Dedifferentiated amniotic fluid mesenchymal stem cell (primary cell): ENCODE results near the gene SLC12A4.
"Not testable (repeated sequence)": the region's sequence is repeated elsewhere in the genome, so short reads cannot be mapped to it uniquely, and the experiment has no call there.

ENCODE experiments used
- DNase-seq: peaks from one replicate; pipeline ENCODE4 v3.0.0-alpha.2; 2016; ENCODE audit errors: extremely low spot score

Gene SLC12A4

DNA sequence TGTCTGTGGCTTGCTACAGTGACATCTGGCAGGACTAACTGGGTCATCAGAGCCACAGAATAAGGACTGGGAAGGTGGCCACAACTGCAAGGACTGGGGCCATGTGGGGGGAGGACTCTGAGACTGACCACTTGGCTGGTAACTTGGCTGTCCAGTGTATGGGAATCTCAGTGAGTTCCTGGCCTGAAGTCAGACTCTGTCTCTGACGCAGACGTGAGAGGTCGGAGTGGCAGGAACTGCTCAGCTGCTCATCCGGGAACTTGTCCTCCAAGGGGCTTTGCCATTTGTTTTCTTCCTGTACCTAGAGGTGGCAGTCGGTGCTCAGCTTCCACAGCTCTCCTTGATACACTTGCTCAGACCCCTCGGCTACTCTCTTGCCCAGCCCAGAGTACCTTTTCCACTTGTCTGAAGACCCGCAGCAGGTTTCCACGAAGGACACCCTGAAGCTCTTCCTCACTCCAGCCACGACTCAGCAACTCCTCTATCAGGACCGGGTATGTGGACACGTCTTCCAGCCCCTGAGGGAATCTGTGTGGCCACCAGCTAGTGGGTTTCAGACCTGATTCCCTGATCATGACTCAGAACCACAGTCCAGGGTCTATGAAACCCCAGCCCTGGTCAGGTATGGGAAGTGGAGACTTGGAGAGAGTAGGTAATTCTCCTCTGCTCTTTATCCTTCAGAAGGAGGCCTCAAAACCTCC is 19.2 kb upstream of the SLC12A4 start:
- DNase-seq = no peak

DNA sequence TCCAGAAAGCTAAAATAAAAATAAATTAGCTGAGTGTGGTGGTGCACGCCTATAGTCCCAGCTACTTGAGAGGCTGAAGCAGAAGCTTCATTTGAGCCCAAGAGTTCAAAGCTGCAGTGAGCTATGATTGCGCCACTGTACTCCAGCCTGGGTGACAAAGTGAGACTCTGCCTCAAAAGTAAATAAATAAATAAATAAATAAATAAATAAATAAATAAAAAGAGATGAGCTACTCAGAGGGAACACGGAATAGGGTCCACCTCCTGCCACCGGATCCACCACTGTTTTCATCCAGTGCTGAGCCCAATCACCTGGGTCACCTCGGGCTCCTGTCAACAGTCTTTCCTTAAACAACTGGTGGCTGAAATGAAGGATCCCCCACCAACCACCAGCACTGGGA is 18.5 kb upstream of the SLC12A4 start:
- DNase-seq = no peak

DNA sequence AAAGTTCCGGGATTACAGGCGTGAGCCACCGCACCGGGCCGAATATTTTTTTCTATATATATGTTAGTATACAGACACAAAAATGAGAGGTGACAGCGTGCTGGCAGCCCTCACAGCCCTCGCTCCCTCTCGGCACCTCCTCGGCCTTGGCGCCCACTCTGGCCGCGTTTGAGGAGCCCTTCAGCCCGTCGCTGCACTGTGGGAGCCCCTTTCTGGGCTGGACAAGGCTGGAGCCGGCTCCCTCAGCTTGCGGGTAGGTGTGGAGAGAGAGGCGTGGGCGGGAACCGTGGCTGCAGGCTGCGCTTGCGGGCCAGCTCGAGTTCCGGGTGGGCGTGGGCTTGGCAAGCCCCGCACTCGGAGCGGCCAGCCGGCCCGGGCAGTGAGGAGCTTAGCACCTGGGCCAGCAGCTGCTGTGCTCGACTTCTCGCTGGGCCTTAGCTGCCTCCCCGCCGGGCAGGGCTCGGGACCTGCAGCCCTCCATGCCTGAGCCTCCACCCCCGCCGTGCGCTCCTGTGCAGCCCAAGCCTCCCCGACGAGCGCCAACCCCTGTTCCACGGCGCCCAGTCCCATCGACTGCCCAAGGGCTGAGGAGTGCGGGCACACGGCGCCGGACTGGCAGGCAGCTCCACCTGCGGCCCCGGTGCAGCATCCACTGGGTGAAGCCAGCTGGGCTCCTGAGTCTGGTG is 13.7 kb upstream of the SLC12A4 start:
- no peak for DNase-seq

DNA sequence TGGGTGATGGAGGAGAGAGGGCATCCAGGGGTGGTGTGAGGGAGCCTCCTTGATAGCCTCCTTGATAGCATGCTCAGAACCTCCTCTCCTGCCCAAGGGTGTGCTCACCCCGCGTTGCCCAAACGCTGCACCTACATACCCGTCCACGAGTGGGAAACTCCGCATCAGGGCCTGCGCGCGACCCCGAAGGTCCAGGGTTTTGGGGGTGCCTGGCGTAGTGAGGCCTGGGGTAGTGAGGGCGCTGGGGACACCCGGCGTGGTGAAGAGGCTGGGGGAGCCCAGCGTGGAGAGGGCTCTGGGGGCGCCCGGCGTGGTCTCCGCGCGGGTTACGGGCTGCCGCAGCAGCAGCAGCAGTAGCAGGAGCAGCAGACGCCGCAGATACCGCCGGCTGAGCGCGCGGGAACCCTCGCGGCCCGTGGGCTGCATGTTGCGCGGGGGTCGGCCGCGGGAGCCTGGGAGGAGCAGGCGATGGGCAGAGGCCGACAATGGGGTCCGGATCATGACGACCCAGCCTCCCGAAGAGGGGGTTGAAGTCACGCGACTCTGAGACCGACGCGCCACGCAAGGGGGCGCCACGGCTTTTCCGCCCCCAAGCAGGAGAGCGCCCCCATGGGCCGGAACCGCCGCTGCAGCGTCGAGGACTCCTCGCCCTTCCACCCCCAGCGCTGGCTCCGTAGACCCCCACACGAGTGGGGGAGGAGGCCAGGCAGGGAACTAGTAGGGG is 11.7 kb upstream of the SLC12A4 start, which contains the start of gene DPEP3:
Gene DPEP3, minus strand, starts transcription at position 545 of the 724 bp plus-strand sequence. Its CDS starts 119 bp downstream, at position 426.
- no peak for DNase-seq

DNA sequence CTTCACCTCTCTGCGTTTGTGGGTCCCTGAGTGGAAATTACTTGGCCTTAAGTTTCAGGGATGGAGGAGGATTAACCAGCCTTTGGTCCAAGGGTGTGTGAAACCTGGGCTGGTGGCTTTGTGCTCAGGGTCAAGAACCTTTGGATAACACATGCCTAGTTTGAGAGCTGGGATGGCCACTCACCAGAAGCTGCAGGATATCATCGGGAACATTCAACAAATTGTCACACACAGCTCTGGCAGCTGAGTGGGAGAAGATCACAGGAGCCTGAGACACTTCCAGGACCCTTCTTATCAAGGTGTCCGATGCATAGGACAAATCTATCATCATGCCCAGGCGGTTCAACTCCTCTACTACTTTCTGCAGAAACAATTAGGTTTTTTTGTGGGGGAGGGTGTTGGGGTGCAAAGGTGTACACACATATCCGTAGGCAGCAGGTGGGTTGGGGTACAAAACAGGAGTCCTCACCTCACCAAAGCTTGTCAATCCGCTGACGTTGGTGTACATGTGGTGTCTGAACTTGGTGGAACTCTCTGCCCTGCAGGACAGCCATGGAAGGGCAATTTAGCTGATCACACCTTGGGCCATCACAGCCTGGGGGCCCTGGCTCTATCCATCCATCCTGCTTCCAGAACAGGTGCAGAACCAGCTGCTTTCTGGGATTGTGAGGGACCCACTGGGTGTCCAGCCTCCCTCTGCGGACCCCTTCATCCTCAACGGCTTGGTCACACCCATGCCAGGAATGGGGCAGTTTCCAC is 9.2 kb upstream of the SLC12A4 start:
- DNase-seq = no peak

DNA sequence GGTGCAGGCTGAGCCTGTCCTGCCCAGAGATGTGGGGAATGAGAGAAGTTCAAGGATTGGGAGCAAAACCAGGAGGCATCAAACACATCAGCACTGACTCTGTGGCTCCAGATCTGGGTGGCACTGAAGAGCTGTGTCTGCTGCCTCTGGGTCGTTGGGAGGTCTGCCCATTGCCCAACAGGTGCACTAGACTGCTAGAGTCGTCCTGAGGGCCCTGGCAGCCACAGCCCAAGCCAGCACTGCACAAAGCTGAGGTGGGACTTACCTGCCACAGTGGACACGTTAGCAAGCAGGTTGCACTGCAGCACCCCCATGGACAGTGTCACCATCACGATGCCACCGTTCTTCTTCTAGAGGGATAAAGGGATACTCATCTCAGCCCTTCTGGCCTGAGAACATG is 8.6 kb upstream of the SLC12A4 start:
- no peak for DNase-seq

DNA sequence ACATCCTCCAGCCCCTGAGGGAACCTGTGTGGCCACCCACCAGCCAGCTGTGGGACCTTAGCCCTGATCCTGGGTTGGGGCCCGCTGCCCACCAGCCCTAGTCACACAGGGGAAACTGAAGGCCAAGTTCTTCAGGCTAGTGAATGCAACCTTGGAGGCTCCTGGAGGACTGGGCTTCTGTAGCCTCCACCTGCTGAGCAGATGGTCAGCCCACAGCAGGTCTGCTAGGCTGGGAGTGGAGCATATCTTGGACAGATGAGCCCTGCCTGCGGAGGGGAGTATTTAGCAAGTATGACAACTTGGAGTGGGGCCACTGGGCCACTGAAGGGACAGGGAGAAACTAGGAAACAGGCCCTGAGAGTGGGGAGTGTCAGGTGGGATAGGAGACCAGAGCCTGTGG is 7.8 kb upstream of the SLC12A4 start:
- no peak for DNase-seq

DNA sequence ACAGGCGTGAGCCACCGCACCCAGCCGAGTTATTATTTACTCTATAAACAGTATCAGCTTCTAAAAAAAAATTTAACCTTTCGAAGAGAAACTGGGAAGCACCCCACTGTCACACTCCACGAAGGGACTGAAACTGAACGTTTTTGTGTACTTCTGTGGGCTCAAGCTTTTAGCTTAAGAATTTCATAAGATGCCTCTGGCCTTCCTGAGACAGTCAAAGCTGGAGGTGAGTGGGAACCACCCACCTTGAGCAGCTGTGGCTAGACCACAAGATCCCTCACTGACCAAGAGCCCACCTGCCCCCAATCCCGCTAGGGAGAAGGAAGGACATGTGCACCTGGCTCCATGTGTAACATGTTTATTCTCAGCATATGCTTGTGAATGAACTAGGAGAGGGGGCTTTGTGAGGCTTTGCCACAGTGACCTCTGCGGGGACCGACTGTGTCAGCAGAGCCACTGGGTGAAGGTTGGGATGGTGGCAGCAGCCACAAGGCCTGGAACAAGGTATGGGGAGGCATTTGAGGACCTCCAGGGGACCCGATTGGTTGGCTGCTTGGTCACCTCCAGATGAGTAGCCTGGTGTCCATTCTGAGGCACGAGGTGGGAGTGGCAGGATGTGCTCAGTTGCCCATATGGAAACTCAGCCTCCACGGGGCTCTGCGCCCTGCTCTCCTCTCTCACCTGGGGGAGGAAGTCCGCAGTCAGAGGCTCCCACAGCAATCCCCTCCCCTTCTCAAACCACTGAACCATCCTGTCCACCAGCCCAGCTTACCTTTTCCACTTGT is 7.1 kb upstream of the SLC12A4 start:
- no peak for DNase-seq

DNA sequence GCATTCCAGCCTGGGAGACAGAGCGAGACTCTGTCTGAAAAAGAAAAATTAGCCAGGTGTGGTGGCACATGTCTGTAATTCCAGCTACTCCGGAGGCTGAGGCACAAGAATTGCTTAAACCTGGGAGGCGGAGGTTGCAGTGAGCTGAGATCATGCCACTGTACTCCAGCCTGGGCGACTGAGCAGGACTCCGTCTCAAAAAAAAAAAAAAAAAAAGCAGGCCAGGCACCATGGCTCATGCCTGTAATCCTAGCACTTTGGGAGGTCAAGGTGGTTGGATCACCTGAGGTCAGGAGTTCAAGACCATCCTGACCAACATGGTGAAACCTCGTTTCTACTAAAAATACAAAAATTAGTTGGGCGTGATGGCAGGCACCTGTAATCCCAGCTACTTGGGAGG is 3.8 kb upstream of the SLC12A4 start:
- not testable (repeated sequence) for DNase-seq

DNA sequence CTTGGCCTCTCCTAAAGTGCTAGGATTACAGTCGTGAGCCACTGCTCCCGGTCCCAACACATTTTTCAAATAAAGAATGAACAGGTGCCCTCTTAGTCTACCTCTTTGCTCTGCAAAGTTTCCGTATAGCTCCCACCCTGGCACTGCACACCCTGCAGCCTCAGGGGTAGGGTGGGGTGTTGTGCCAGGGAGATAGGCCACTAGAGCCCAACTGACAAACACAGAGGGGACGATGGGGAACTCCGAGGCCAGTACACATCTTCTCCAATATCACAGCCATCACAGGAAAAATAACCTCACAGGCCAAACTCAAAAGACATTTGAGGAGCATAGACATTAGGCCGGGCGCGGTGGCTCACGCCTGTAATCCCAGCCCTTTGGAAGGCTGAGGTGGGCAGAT is 2.7 kb upstream of the SLC12A4 start:
- no peak for DNase-seq

DNA sequence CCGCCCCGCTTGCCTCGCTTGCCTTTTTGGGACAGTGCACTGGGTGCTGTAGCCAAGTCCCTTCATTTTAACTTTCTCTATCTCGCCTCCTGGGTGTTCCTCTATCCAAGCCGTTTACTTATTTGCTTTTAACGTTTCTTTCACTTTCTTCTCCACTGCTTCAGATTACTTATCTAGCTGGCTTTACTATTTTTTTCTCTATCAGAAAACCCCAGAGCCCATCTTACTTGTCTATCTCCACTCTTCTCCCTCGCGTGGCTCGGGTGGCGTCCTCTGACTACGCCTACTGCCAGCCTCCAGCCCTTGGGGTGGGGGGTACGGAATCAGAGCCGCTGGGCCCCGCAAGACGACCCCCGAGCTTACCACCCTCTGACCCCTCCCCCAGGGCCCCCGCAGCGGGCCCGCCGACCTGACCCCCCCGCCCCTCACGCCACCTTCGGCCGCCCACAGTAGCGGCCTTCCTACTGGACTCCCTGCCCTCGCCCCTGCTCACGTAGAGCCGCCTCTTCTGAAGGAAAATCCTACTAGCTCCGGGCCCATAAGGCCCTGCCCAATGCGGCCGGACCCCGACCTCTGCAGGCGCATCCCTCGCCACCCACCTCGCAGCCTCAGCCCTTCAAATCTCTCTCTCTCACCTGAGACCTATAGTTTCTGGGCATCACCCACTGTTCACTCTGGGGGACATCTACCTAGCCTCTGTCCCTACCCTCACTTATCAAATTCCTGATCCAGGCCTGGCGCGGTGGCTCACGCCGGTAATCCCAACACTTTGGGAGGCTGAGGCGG is 1.0 kb upstream of the SLC12A4 start:
- DNase-seq = no peak

DNA sequence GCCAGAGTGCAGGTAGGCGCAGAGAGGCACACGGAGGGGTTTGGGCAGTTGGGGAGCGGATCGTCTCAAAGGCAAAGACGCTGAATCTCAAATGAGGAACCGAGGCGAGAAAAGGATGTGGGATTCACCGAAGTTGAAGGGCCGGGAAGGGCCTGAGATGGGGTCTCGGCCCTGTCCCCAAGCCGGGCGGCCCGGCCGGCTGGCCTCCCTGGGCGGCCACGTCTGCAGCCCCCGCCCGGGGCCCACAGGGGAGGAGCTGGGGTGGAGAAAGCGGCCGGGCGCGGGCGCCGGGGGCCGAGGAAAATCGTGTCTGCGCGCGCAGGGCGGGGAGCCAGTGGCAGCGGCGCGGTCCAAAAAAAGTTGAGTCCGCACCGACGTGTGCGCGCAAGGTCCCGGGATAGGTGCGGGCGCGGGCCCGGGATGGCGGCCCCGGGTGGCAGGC is 458 bp downstream of the SLC12A4 start:
- DNase-seq = peak; percentile 39

DNA sequence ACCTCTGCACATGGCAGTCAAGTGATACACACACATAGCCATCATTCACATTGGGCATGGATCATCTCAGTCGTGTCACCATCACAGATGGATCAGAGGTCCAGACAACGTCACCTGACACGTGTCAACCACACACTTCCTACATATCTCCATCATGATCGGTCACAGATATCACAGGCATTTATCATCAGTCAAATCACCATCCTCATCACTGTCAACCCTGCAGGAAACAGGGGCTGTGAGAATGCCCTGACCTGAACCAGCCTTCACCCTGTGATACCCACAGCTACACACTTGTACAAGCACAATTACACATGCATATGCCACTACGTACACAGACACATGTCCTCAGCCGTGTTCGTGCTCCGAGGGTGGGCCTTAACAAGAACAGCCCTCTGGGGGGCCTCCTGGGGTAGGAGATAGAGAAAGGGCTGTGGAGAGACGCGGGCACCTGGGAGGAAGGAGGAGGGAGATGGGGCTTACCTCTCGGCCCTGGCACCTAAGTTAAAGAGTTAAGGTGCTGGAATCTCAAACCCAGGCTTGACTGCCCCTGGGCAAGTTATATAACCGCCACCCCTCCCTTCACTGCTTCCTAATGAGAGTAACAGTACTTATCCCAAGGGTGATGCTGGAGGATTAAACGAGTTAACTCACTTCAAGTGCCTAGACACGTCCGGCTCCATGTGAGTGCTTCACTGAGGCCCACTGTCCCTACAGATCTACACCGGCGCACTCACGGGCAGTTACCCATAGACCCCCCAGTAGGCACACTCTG is 1.1 kb downstream of the SLC12A4 start:
- no peak for DNase-seq

DNA sequence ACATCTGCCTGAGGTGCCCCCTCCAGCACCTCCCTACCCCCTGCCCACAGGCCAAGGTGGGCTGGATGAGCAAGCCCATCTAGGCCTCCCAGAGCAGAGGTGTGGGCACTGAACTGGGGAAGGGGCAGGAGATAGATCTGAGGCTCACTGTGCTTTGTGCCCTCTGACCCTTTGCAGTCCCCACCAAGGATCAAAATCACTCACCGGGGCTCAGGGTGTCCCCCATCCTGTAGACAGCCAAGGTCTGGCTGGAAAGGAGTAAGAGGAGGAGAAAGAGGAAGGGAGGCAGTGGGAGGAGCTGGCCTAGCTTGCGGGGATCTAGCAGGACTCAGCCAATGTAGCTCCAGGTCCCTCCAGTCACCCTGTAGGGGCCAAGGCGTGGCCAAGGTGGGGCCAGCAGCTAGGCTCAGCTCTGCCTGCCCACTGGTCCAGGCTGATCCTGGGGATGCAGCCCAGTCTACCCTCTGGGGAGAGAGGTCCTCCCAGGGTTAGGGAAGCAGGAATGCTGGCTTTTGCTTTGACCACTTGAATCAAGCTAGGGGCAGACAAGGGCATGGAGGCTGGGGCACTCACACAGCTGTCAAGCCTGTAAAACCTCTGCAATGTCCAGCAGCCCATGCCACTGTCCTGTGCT is 1.8 kb downstream of the SLC12A4 start:
- DNase-seq = no peak

DNA sequence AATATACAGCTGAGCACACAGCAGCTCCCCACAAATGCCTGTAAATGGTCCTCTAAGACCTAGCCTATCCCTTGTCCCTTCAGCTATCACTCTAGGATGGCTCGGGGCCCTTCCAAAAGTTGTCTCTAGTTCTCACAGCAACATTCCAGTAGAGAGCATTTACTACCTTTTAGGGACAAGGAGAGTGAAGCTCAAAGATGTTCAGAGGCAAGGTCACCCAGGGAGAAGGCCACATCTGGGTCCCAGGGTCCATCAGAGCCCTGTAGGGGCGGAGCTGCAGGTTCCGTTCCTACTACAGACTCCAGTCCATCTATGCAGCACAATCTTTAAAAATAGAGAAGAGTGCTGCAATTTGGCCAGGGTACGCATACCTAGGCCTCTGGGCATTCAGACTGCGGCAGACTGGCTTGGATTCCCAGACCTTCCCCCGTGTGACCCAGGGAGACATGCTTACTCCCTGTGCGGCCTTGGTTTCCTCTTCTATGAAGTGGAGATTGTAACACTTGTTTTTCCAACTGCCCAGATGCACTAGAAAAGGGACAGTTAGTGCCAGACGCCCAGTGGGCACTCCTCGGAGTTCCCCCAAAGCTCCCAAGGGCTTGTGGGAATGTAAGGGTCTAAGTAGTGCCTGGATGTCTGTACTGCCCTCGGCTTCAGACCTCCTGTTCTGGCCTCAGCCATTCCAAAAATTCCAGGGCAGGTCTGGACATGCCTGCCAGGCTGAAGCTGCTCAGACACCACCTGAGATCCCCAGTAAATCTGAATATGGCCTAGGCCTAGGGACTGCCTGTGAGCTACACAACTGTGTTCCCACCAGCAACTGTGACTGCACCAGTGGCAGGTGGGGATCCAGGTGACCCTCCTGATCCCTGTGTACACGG is 2.5 kb downstream of the SLC12A4 start:
- DNase-seq = no peak

DNA sequence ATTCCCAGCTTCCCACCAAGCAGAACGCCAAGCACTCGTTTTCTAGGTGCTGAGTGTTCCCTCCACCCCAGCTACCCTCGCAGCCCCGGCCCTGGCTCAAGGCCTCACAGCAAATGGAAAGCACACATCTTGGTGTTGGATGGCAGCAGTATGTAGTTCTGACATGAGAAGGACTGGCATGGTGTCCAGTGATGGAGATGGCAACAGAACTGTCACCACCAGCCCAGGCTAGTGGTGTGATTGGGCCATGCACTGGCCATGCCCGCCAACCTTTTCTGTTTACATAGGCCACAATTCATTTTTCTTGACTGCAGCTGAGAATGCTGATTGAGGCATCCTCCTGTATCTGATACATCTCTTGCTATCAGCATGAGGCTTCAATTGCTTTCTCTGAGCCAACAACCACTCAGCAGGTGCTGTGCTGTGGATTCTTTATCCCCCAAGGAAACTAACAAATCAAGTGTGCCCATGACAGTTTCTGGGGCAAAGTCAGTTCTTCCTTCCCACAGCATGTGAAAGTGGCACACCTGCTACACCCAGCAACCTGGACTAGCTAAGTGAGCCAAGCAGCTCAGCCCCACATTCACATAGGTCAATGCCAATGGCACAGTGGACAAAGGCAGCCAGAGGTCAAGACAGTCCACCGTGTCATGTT is 3.8 kb downstream of the SLC12A4 start:
- DNase-seq = no peak

DNA sequence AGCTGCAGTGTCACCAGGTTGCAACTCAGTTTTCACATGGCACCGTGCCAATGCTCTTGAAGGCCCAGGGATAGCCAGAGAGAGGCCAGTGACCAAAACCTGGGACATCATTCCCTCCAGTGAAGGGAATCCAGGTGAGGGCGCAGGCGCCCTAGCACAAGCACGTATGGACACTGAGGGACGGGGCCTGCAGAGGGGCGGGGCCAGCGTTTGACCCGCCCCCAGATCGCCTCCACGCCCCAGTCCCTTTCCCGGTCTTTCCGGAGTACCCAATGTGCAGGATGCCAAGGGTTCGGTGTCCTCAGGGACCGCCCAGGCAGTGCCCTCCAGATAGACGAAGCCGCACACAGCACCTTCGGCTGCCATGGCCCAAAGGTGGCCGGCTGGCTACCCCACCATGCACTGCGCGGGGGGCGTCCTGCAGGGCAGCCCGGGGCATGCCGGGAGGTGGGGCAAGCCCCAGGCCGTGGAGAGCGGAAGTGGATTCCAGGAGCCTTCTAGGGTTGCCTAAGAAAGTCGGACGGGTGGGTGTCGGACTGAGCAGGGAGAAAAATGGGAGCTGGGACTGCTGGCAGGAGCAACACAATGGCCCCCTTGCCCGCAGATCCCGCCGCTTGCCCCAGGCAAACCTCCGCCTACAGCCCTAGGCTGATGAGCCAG is 4.6 kb downstream of the SLC12A4 start:
- no peak for DNase-seq
